H54 (cell line): ENCODE results near the gene OPN3.

Source experiments
- DNase-seq: peaks from one replicate; pipeline ENCODE4 v3.0.0; 2011; ENCODE audit warnings: low spot score, mixed read lengths; ENCODE audit not compliant: insufficient read length
- FAIRE-seq: peaks from 3 replicates; lab custom pipeline; 2011; peaks lifted over from hg19 to GRCh38; lab: Jason Lieb, UNC
- POLR2A ChIP-seq: IDR thresholded peaks from 2 replicates; pipeline ENCODE4 v1.6.1; 2011; ENCODE audit warnings: low read depth, mild to moderate bottlenecking, low read length

The OPN3 gene

DNA sequence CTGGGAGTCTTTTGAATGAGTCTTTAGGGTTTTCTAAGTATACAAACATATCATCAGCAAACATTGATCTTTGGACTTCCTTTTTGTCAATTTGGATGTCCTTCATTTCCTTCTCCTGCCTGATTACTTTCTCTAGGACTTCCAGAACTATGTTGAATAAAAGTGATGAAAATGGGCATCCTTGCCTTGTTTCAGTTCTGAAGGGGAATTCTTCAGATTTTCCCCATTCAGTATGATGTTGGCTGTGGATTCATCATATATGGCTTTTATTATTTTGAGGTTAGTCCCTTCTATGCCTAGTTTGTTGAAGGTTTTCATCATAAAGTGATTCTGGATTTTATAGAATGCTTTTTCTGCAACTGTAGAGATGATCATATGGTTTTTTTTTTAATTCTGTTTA is 66.0 kb downstream of the OPN3 start:
- no peak for TF ChIP-seq POLR2A

GRCh38 chr1:241569848-241570247 is 70.3 kb downstream of the OPN3 start:
- DNase-seq (no peak), FAIRE-seq (no peak)
- TF ChIP-seq POLR2A = no peak

More for the DNA sequence above, 66.0 kb downstream of the OPN3 start:
- DNase-seq (no peak), FAIRE-seq (no peak)

- DNase-seq (no peak), FAIRE-seq (no peak)
- no peak for TF ChIP-seq POLR2A
These were observed 79.4 kb downstream of the OPN3 start for GRCh38 chr1:241560849-241561187.

- no peak for FAIRE-seq
- DNase-seq = no peak
- TF ChIP-seq POLR2A = no peak
These were observed 79.9 kb downstream of the OPN3 start for GRCh38 chr1:241560146-241560848.

DNA sequence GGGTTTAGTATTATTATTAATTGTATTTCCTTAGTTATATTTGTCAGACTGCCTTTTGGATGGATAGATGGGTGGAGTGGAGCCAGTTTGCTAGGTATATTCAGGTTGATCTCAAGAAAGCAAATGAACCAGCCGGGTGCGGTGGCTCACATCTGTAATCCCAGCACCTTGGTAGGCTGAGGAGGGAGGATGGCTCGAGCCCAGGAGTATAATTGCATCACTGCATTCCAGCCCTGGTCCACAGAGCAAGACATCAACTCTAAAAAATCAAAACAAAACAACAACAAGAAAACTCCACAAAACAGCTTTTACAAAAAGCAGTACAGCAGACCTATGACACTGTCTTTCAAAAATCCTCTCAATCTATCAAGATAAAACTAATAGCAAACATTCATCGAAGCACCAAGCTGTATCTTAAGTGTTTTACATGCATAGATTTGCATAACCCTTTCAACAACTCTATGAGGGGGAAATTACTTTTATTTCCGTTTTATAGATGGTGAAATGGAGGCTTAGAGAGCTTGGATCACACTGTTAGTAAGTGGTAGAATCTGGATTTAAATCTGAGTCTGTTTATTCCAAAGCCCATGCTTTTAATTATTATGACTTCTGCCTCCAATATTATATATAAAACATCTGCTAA is 82.5 kb downstream of the OPN3 start:
- FAIRE-seq = no peak
- TF ChIP-seq POLR2A = no peak
- DNase-seq = no peak

GRCh38 chr1:241557031-241557430 is 83.1 kb downstream of the OPN3 start:
- DNase-seq (no peak), FAIRE-seq (no peak)
- no peak for TF ChIP-seq POLR2A

- TF ChIP-seq POLR2A = no peak
- DNase-seq = no peak
- FAIRE-seq = no peak
These were observed 84.6 kb downstream of the OPN3 start for GRCh38 chr1:241555526-241555925.

DNA sequence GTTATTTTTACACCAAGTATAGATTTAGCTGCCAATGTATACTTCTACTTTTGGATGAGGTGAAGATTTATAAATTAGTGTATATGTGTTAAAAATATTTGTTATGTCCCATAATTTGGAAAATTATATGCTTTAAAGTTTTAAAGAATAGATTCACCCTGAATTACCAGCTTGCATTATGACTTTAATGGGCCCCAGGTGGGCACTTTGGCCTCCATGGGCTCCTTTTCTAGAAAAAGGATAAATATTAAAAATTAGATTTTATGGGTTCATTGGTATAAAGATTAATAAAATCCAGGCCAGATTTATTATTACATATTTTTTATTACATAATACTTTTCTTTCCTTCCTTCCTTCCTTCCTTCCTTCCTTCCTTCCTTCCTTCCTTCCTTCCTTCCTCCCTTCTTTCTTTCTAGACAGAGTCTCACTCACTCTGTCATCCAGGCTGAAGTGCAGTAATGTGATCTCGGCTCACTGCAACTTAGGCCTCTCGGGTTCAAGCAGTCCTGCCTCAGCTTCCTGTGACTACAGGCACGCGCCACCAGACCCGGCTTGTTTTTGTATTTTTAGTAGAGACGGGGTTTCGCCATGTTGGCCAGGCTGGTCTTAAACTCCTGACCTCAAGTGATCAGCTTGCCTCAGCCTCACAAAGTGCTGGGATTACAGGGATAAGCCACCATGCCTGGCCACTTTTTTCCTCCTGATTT is 86.1 kb downstream of the OPN3 start:
- no peak for DNase-seq
- no peak for TF ChIP-seq POLR2A
- FAIRE-seq = no peak

GRCh38 chr1:241551759-241552638 is 88.2 kb downstream of the OPN3 start:
- FAIRE-seq = no peak
- no peak for DNase-seq
- no peak for TF ChIP-seq POLR2A

DNA sequence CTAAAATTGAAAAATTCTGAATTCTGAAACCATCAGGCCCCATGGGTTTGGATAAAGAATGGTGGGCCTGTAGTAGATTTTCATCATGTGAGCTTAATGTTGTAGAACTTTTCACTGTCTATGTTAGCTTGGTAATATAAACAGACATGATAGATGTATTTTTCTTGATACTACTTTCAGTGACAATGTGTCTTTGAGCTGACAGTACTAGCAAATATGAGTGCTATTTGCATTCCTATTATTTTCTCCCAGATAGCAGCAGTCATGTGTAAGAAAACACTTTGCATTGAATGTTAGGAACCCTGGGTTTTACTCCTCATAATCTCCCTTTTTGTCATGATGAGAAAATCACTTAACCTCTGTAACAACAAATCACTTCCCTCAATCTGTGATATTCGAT is 89.9 kb downstream of the OPN3 start:
- DNase-seq = no peak
- FAIRE-seq = no peak
- no peak for TF ChIP-seq POLR2A

DNA sequence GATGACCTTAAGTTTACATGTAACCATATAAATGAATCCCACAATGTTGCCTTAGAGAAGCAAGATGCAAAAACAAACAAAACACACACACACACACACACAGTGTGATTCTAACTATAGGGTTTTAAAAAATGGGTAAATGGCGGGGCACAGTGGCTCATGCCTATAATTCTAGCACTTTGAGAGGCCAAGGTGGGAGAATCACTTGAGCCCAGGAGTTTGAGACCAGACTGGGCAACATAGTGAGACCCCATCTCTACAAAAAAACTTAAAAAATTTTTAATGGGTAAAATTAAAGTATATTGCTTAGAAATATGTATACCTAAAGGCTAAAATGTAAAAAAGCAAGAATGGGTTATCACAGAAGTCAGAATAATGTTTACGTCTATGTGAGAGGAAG is 92.2 kb downstream of the OPN3 start:
- FAIRE-seq = no peak
- no peak for TF ChIP-seq POLR2A

More for the DNA sequence above, 92.2 kb downstream of the OPN3 start:
- DNase-seq = no peak
